Measurements from ENCODE around the gene TEX44. TPM values are rescaled to one million over a fixed set of nuclear protein-coding genes. Genes with fewer than 3 reads are reported as not detected.

Gene TEX44
- total and polyA plus RNA-seq, 2 of the 13 experiments (the other 11 are each of a cell fraction or from before 2014, with no cell fraction given) = not detected

GRCh38 chr2:231604685-231605606 is 12.3 kb downstream of the TEX44 start (continued):
- TF ChIP-seq ZNF678 (CRISPR knock-in tag; IDR thresholded peaks at IDR 0.05) = 0 out of 2 replicates have a peak, but pooled peaks have one; percentile 66
- TF ChIP-seq, protein P1, sequence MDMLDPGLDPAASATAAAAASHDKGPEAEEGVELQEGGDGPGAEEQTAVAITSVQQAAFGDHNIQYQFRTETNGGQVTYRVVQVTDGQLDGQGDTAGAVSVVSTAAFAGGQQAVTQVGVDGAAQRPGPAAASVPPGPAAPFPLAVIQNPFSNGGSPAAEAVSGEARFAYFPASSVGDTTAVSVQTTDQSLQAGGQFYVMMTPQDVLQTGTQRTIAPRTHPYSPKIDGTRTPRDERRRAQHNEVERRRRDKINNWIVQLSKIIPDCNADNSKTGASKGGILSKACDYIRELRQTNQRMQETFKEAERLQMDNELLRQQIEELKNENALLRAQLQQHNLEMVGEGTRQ (IDR thresholded peaks at IDR 0.05; ENCODE audit: low read depth, low read length) = no peak
- TF ChIP-seq, protein P1 (CRISPR knock-in tag; IDR thresholded peaks at IDR 0.05; ENCODE audit: borderline replicate concordance) = no peak
- TF ChIP-seq BCL6 (CRISPR knock-in tag; IDR thresholded peaks at IDR 0.05) = 0 out of 2 replicates have a peak, but pooled peaks have one; percentile 4
- TF ChIP-seq ZNF484 (CRISPR knock-in tag; IDR thresholded peaks at IDR 0.05; ENCODE audit: borderline replicate concordance, low read depth) = no peak
- TF ChIP-seq, protein P2, sequence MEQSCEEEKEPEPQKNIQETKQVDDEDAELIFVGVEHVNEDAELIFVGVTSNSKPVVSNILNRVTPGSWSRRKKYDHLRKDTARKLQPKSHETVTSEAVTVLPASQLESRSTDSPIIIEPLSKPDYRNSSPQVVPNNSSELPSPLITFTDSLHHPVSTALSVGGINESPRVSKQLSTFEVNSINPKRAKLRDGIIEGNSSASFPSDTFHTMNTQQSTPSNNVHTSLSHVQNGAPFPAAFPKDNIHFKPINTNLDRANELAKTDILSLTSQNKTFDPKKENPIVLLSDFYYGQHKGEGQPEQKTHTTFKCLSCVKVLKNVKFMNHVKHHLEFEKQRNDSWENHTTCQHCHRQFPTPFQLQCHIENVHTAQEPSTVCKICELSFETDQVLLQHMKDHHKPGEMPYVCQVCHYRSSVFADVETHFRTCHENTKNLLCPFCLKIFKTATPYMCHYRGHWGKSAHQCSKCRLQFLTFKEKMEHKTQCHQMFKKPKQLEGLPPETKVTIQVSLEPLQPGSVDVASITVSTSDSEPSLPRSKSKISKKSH (CRISPR knock-in tag; IDR thresholded peaks at IDR 0.05; ENCODE audit: borderline replicate concordance) = peak; percentile 8; the same call in 1 of the 2 replicates
- TF ChIP-seq GABPB1 (CRISPR knock-in tag; IDR thresholded peaks at IDR 0.05) = peak; percentile 28; the same call in 1 of the 2 replicates
- TF ChIP-seq, protein P3, sequence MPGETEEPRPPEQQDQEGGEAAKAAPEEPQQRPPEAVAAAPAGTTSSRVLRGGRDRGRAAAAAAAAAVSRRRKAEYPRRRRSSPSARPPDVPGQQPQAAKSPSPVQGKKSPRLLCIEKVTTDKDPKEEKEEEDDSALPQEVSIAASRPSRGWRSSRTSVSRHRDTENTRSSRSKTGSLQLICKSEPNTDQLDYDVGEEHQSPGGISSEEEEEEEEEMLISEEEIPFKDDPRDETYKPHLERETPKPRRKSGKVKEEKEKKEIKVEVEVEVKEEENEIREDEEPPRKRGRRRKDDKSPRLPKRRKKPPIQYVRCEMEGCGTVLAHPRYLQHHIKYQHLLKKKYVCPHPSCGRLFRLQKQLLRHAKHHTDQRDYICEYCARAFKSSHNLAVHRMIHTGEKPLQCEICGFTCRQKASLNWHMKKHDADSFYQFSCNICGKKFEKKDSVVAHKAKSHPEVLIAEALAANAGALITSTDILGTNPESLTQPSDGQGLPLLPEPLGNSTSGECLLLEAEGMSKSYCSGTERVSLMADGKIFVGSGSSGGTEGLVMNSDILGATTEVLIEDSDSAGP (CRISPR knock-in tag; IDR thresholded peaks at IDR 0.05; ENCODE audit: borderline replicate concordance) = peak; percentile 43; the same call in 1 of the 2 replicates
- TF ChIP-seq DR1 (CRISPR knock-in tag; IDR thresholded peaks at IDR 0.05) = no peak
- no peak for TF ChIP-seq REST (IDR thresholded peaks at IDR 0.05; ENCODE audit: borderline replicate concordance in 1 of 2, low read depth in 1 of 2, low read length in 2 of 2)
- TF ChIP-seq ZNF510 (CRISPR knock-in tag; IDR thresholded peaks at IDR 0.05; ENCODE audit: low read depth) = no peak
- no peak for TF ChIP-seq NR3C1 (CRISPR knock-in tag; IDR thresholded peaks at IDR 0.05)
- peak; percentile 84; the same call in 1 of the 2 replicates for TF ChIP-seq RFXAP (CRISPR knock-in tag; IDR thresholded peaks at IDR 0.05; ENCODE audit: borderline replicate concordance)
- TF ChIP-seq SCMH1 (CRISPR knock-in tag; IDR thresholded peaks at IDR 0.05; ENCODE audit: borderline replicate concordance) = no peak
- TF ChIP-seq RORA (CRISPR knock-in tag; IDR thresholded peaks at IDR 0.05) = no peak
- TF ChIP-seq SKI (IDR thresholded peaks at IDR 0.05; ENCODE audit: partially characterized antibody) = no peak
- no peak for TF ChIP-seq ELF4 (CRISPR knock-in tag; IDR thresholded peaks at IDR 0.05; ENCODE audit: borderline replicate concordance)
- TF ChIP-seq ZKSCAN1 (IDR thresholded peaks at IDR 0.05; ENCODE audit: low read length) = peak; percentile 89
- 0 out of 2 replicates have a peak, but pooled peaks have one; percentile 25 for TF ChIP-seq NR2C2 (CRISPR knock-in tag; IDR thresholded peaks at IDR 0.05; ENCODE audit: borderline replicate concordance)
